Ovary (tissue), 9 donors: Measurements from ENCODE around the gene ZMYND11. TPM values are rescaled to one million over a fixed set of nuclear protein-coding genes. Genes with fewer than 3 reads are reported as not detected.

Experiments
- DNase-seq, 5 donors: peaks; one replicate each; pipeline ENCODE4 v3.0.0-alpha.2; 2019 to 2020
- H3K27ac ChIP-seq, 2 donors: fragments of 200-600 bp; one replicate each; pipeline versions ENCODE4 v1.5.1 to v1.8.0; 2019 to 2022
- H3K27me3 ChIP-seq: fragments of 200-600 bp; one replicate; pipeline ENCODE4 v1.8.0; 2022
- H3K36me3 ChIP-seq: fragments of 200-600 bp; sonication (generic); one replicate; pipeline ENCODE4 v1.5.1; 2019
- H3K4me1 ChIP-seq: one replicate; pipeline ENCODE4 v1.8.1; 2013; ENCODE audit warnings: mild to moderate bottlenecking, moderate library complexity; ENCODE audit not compliant: insufficient read depth
- H3K4me3 ChIP-seq: fragments of 200-600 bp; sonication (generic); one replicate; pipeline ENCODE4 v1.5.1; 2017
- H3K9me3 ChIP-seq, 2 donors: fragments of 200-600 bp in 1 of 2; sonication (generic) in 1 of 2; one replicate each; pipeline versions ENCODE4 v1.5.1 to v1.8.1; 2013 to 2019; ENCODE audit warnings: mild to moderate bottlenecking in 1 of 2, moderate library complexity in 1 of 2
- CTCF ChIP-seq, 3 donors: fragments of 450-650 bp in 2 of 3; fragments of 200-600 bp in 1 of 3; IDR thresholded peaks; one replicate each; pipeline versions ENCODE4 v1.5.1 to v1.8.0; 2016 to 2022; ENCODE audit warnings: antibody characterized with exemption in 3 of 3, mild to moderate bottlenecking in 1 of 3
- EP300 ChIP-seq: sonication (generic); formaldehyde crosslinking; IDR thresholded peaks from one replicate; pipeline ENCODE4 v1.6.1; 2017; ENCODE audit warnings: antibody characterized with exemption
- POLR2A ChIP-seq: fragments of 450-650 bp; IDR thresholded peaks from one replicate; pipeline ENCODE4 v1.6.1; 2017; ENCODE audit warnings: antibody characterized with exemption, mild to moderate bottlenecking, moderate library complexity
- WGBS, 3 donors: extraction: QIAGEN DNeasy Blood & Tissue Kit in 1 of 3; methylation state at CpG; one replicate each; pipeline versions ENCODE4 v1.1.5 to v1.1.7; 2013 to 2017; 5-methylcytosine and 5-hydroxymethylcytosine counted together
- intact Hi-C, 4 donors: fragments of 100-400 bp; cut with DNase I; formaldehyde crosslinking; loops; one replicate each; pipeline versions ENCODE4 v1.11.0 to v1.15.1; 2022 to 2023
- polyA plus RNA-seq, 2 donors: library from polyadenylated mRNA; stranded (reverse); fragments of 200-250 nt in 1 of 2; fragments of 350-450 nt in 1 of 2; fragmentation: Illumina TruSeq in 1 of 2; extraction: RNeasy Lipid Tissue Mini Kit (QIAGEN cat#74804) in 1 of 2; gene quantifications; one replicate each; pipeline ENCODE4 v1.2.3, GENCODE V29; 2013 to 2014
- total RNA-seq, 7 donors: library from RNA; depleted of rRNA in 2 of 7; stranded (reverse); fragments of >200 nt in 2 of 7; fragmentation: NEBNext Ultra II Directional in 3 of 7; extraction: Animal tissue kit (Norgen Biotek cat#: 25700) in 3 of 7; gene quantifications; one replicate each; pipeline versions ENCODE4 v1.1.0 to v1.2.4, GENCODE V29; 2016 to 2023
- donor health status: DM: no; HTN: no; CAD: no; lungs with moderate emphysema.
- donor health status: DM: no; HTN: no; CAD: no.
- donor health status: Bipolar disorder and iron deficiency.
- donor health status: DM: yes; HTN: yes; CAD: no.
- donor health status: DM: no; HTN: no; CAD: no.
- donor health status: DM: yes; HTN: yes; CAD: no.

The ZMYND11 gene
- total and polyA plus RNA-seq, 9 donors = 48.4 to 93.6 (median 83.5) TPM

GRCh38 chr10:94613-95012, 40.6 kb upstream of the ZMYND11 start:
- Histone ChIP-seq H3K36me3 (no peaks in the 10 kb centered on the region), H3K4me3 (no peak overlapping the region), H3K9me3 (no peaks in the 10 kb centered on the region), H3K27ac (no peak overlapping the region), H3K4me1 (no peaks in the 10 kb centered on the region), H3K27me3 (peaks cover 2% of the 10 kb centered on the region)
- DNase-seq = no peak
- intact Hi-C loops = no loop called here
- TF ChIP-seq EP300 = no peak
- TF ChIP-seq CTCF (IDR thresholded peaks at IDR 0.05) = no peak
- no peak for TF ChIP-seq POLR2A
- 5 to 36% (median 31%) methylated on average over 1 of the region's 1 CpG for WGBS, 3 donors

DNA sequence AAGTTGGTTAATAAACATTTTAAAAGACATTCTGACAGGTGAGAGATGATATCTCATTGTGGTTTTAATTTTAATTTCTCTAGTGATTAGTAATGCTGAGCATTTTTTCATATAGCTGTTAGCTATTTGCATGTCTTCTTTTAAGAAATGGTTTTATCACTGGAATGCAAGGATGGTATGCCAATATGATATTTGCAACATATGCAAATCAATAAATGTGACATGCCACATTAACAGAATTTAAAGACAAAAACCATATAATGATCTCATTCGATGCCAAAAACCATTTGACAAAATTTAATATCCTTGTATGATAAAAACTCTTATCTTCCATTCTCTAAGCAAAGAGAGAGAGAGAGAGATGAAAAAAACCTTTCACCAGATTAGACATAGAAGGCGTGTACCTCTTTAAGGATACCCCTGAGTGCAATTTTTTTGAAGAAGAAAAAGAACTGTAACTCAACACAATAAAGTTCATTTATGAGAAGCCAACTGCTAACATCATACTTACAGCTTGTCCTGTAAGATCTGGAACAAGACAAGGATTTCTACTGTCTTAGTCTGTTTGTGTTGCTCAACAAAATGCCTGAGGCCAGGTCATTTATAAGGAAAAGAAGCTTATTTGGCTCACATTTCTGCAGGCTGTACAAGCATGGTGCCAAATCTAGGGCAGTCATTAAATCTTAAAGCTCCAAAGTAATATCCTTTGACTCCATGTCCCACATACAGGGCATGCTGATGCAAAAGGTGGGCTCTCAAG, 39.7 kb upstream of the ZMYND11 start:
- H3K27me3 ChIP-seq = no peaks in the 10 kb centered on the region
- no peaks in the 10 kb centered on the region for H3K36me3 ChIP-seq
- no peak overlapping the region for H3K27ac ChIP-seq
- no peaks in the 10 kb centered on the region for H3K9me3 ChIP-seq
- TF ChIP-seq EP300 (no peak), POLR2A (no peak), CTCF (IDR thresholded peaks at IDR 0.05) (no peak)
- H3K4me3 ChIP-seq = no peak overlapping the region
- intact Hi-C loops = no loop called here
- no peaks in the 10 kb centered on the region for H3K4me1 ChIP-seq
- WGBS, 3 donors = 60 to 64% (median 62%) methylated on average over 2 of the region's 2 CpGs
- no peak for DNase-seq

- Histone ChIP-seq H3K27ac (no peak overlapping the region), H3K4me3 (no peak overlapping the region), H3K4me1 (no peaks in the 10 kb centered on the region), H3K9me3 (no peaks in the 10 kb centered on the region), H3K36me3 (no peaks in the 10 kb centered on the region), H3K27me3 (no peaks in the 10 kb centered on the region)
- intact Hi-C loops = no loop called here
- WGBS, 3 donors = 0 to 10% (median 6%) methylated on average over 1 of the region's 1 CpG
- TF ChIP-seq POLR2A (no peak), EP300 (no peak), CTCF (IDR thresholded peaks at IDR 0.05) (no peak)
- DNase-seq = no peak
Observed at GRCh38 chr10:96466-96865, 38.8 kb upstream of the ZMYND11 start.

GRCh38 chr10:104416-104815, 30.8 kb upstream of the ZMYND11 start:
- Histone ChIP-seq H3K9me3 (no peaks in the 10 kb centered on the region), H3K36me3 (no peaks in the 10 kb centered on the region), H3K4me3 (no peak overlapping the region), H3K27me3 (no peaks in the 10 kb centered on the region), H3K27ac (no peak overlapping the region), H3K4me1 (no peaks in the 10 kb centered on the region)
- DNase-seq = no peak
- TF ChIP-seq POLR2A = no peak
- no peak for TF ChIP-seq CTCF (IDR thresholded peaks at IDR 0.05)
- no peak for TF ChIP-seq EP300
- 90 to 94% (median 92%) methylated on average over 2 to 4 of the region's 4 CpGs for WGBS, 3 donors
- intact Hi-C loops = no loop called here
